Measurements from ENCODE around the gene USP34.

DNA sequence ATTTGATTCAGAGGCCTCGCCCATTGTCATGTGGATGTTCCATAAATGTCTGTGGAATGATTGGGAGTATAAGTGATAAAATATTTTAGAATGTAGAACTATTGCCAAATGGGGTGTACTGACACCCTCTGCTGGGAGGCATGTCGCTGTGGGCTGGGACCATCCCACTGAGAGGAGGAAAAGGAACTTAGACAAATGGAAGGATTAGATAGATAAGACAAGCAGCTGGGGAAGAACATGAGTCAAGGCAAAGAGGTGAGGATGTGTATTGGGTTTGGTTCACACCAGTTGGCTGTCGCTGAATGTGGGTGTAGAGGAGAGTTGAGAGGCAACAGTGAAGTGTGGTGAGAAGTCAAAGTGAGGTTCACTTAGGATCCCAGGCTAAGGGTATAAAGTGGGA, 304.9 kb downstream of the USP34 start:
- no peak for TF ChIP-seq ZNF274 (IDR thresholded peaks at IDR 0.05; ENCODE audit: low read depth, low read length)
- TF ChIP-seq YY1 (IDR thresholded peaks at IDR 0.05; ENCODE audit: insufficient read depth, insufficient read length) = no peak
- no peak for TF ChIP-seq SUZ12 (IDR thresholded peaks at IDR 0.05; ENCODE audit: extremely low read depth, insufficient read depth, insufficient read length)

Data from NT2/D1 (cell line).